NCI-H2107 (cell line): Measurements from ENCODE around the gene MDK.

Source experiments
- DNase-seq: peaks from one replicate; lab custom pipeline; 2025; lab: John Stamatoyannopoulos, UW

The MDK gene

DNA sequence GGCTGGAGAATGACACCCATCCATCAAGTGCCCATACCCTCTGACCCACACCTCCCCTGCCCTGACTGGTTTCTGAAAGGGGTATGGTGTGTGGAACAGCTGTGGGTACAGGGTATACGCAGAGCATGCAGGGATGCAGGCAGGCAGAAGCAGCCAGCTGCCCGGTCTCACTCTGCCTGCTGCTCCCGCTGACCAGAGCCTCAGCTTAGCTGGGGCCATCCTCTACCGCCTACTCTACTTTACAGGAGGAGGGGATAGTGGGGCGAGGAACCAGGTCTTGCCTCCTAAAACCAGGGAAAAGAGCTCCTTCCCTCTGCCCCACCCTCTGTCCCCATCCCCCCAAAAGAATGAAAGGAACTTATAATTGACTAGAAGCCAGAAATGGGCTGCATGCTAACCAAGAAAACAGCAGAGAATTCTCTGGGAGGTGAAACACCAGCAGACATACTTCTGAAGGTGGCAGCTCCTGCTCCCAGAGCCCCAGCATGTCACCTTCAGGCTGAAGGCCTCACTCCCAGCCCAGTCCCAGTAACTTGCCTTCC lies 23.1 kb downstream of the MDK start:
- no peak for DNase-seq

DNA sequence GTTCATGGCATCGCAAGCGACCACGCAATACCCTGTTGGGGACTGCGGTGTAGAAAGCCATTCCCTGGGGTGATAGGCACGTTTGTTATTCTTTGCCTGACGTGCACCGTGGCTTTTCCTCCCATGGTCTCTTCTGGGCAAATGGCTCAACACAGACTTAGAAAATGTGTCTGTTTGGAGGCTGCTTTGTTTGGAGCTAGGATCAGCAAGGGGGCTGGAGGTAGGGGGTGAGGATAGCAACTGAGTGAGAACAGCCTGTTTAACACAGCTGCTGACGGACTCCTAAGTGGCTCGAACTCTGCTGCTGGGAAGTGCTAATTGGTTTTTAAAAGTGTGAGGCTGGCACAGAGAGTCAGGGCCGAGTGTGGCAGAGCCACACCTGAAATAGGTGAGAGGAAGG lies 26.2 kb downstream of the MDK start:
- DNase-seq = no peak

DNA sequence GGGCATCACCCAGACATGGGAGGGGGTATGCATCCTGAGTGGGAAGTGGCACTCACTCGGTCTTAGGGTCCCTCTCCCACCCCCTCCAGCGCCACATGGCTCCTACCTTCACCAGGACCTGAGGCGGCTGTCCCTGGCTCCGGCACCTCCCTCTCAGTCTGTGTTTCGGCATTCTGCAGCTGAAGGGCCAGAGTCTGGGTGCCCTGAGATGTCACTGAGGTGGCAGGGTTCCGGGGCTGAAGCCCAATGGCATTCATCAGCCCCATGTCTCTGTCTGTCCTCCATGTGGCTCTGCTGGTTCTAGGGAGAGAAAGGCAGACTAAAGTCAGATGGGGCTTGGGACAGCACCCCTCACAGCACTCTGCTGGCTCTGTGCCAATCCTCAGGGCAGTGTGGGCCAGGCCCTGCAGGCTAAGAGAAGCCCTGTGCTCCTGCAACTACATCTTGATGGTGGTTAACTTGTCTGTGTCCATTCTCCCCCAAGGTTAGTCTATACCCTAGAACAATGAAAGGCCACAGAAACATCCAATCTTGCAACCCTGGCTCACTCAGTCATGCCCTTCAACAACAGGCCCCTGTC lies 27.0 kb downstream of the MDK start:
- DNase-seq = no peak

DNA sequence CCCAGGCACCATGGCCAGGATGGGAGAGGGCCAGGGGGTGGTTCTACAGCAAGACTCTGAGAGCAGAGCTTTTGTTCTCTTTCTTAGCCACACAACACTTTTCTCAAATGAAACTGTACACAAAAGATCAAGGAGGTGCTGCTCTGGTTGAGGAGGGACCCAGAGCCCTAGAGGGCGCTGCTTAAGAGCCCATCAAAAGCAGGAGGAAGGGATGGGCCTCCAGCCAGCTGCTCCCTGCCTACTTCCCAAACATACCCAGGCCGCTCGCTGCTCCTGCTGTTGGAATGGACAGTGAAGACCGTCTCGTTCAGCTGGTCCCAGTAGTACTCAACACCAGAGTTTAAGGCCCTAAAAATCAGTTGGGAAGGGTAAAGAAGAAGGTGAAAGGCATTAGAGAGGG lies 28.6 kb downstream of the MDK start:
- DNase-seq = no peak

DNA sequence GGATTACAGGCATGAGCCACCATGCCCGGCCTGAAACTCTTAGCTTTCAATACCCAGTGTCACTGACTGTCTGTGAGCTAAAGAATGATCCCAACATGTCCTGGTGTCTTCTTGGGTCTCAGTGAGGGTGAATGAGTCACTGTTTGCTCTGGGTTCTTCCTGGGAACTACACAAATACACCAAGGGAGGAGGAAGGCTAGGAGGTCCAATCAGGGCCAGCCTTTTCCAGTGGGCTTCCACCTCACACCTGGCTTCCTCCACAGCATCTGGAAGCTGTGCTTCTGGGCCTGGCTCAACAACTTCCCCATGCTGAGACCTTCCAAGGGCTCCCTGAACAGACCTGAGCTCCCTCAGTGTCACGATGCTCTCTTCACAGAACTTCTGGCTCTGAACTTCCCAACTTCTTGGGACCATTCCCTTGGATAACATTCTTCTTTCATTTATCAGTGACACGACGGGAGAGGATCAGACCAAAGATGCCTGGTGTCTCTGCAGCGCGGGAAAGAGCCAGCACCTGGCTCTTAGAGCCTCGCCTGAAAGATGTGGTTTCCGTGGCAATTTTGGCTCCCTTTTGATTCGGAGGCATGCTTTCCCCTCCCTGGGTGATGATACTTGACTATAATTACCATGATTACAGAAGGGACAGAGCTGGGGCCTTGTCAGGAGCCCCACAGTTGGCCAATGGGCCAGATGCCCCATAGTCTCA lies 32.4 kb downstream of the MDK start:
- DNase-seq = peak; percentile 72

DNA sequence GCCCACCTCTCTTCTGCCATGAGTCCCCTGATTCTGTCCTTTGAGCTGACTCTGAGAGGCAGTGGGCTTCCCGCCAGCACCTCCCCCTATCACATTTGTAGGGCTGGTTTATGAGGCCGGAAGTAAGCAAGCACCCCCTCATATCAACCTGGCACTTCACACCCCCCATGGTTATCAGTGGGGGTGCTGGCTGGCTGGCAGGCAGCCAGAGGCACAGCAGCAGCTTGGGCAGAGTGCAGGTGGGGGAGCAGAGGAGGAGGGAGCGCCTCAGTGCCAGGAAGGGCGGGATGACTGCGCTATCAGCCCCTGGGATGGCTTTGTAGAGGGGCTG lies 33.0 kb downstream of the MDK start:
- DNase-seq = peak; percentile 72

DNA sequence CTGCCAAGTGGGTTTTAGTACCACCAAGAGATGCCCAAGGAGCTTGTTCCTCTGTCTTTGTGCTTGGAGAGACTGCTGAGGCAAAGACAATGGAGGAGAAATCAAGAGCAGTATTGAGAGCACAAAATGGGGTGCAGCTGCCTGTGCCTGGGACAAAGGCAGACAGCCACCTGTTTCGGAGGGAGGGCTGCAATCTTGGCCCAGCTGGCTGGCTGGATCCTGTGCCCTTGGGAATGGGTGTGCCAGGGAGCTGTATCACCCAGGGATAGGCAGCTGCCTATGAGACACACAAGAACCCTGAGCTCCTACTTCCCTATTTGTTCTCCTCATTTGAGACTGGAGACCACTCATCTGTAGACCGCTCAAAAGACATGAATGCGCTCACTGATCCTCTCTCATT lies 33.4 kb downstream of the MDK start:
- peak; percentile 76 for DNase-seq

DNA sequence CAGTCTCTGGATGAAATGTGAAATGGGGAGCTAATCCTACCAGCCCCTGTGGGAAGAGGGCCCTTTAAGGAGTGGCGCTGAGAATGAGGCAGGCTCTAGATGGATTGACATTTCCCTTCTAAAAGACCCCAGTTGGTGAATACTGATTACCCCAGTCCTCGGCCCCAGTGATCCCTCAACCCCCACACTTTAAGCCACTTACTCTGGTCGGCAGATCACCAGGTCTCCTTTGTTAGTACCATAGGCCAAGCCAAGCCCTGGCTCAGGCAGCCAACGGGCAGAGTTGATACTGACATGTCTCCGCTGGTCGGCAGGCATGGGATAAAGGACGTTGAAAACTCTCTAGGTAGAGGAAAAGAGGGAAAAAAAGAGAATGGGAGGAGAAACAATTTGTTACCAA lies 36.2 kb downstream of the MDK start:
- DNase-seq = no peak

DNA sequence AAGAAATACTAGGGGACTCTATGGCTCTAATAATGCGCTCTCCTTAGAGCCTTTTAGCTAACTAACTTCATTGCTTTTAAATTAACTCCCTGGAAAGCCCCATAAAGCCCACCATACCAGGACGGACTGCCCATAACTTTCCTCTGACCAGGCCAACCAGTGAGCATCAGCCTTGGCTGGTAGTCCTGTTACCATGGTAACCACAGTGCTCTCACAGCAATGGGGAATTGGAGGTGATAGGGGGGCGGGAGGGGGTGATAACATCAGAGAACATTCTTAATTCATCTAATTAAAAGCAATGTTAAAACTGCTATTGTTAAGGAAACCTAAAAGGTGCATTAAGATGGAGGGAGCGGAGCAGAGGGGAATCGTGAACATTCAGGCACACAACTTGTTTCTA lies 37.3 kb downstream of the MDK start:
- no peak for DNase-seq

DNA sequence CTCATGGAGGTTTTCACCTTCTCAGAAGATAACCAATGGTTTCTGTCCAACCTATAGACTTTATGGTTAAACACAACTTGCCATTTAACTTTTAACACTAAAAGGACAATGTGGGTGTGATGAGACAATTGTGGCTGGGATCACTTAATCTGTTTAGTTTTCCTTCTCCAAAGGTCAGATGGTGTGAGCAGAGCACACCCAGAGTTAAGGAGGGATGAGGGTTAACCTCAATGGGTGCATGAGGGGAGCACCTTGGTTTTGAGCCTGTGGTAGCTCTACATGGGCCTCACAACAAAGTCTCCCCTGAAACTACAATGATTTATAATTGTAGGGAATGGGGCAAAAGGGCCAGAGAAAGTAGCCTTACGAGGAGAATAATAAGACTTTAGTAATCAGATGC lies 39.0 kb downstream of the MDK start:
- no peak for DNase-seq

DNA sequence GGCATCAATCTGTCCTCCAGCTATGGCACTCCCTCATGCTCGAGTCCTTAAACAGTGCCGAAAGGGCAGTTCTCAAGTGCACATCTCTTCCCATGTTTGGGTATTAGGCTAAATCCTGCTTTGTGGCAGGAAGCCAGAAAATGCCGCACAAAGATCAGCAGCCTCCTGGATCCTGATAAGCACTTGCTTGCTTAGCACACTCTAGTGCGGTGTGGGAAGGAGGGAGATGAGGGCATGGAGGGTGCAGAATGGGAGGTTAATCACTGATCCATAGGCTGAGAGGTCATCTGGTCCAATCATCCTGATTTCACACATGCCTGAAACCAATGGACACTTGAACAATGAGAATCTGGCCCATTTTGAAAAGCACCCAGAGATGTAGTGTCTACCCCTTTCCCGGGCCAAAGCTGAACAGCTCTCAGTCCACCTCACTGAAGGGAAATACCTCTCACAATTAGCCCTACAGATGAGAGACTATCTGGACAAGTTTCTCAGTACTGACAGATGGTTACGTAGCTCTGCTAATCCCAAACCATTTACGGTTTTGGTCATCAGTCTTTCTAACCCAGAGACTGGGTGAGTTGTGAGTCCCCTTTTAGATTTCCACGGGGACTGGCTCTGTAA lies 39.9 kb downstream of the MDK start:
- DNase-seq = no peak

DNA sequence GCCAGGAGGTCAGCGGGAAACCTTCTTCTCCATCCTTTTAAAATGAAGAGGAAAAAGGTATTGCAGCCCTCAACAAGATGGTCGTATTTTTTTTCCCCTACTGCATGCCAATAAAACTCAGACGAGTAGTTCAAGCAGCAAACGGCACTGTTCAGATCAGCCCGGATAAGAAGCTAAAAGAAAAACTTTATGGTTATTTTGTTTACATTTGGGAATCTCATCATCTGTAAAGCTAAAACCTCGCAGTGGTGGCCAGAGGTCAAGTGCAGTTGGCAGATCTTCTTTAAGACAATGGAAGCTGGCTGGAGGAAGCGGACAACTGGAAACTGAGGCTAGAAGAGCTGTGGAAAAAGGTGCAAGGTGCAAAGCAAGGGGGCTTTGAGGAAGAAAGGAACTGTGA lies 41.1 kb downstream of the MDK start:
- DNase-seq = no peak

DNA sequence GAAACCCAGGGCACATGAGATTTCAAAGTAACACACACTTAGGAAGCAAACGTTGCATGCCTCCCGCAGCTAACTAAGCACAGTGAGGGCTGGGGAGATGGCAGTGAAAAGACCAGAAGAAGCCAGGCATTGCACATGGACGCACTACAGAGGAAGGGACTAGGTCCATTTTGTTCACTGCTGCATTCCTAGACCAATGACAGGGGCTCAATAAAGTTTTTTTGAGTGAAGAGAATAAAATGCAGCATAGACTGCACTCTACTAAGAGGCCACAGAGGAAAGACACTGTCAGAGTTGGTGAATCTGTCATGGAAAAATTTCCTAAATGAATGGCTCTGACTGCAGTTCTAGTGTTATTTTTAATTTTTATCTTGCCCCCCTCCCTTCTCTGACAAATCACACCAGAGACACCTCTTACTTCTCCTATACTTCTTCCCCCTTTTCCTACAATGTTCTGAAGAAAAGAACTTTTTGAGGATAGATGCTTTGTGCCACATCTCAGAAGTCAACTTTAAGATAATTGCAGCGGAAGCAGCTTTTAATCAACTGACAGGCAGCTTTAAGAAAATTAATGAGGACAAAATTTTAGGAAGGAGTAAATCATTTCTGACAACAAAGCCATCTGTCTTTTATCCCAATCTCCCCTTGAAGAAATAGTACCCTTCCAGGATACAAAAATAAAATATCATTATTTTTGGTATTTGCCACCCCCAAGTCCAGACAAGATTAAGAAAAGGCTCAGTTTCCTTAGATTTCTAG lies 44.9 kb downstream of the MDK start:
- no peak for DNase-seq

DNA sequence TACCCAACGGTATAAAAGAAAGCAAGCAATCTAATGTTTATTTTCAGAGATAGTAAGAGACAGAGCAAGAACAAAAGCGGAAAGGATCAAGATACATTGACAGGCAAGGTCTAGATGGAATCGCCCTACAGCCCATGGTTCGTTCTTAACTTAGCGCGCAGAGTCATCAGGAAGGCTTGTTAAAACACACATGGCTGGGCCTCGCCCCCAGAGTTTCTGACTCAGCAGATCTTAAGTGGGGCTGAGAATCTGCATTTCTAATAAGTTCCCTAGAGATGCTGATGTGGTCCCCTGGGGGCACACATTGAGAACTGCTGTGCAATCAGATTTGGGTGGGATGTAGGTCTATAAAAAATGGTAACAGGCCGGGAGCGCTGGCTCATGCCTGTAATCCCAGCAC lies 45.9 kb downstream of the MDK start:
- no peak for DNase-seq

DNA sequence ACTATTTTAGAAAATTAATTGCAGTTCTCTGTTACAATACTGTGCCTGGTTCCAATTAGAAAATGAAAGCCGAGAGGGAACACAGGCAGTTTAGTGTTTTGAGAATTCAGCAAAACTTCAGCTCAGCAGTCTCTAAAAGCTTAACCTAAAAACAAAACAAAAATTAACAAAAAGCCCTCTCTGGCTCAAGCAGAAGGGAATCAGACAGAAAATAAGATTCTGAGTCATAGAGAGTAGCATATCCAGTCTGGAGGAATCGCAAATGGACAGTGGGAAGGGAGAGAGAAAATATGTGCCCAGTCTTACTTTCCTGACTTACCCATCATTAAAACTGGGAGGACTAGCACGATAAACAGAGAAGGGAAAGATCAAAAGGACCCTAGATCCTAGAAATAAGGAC lies 48.2 kb downstream of the MDK start:
- no peak for DNase-seq

DNA sequence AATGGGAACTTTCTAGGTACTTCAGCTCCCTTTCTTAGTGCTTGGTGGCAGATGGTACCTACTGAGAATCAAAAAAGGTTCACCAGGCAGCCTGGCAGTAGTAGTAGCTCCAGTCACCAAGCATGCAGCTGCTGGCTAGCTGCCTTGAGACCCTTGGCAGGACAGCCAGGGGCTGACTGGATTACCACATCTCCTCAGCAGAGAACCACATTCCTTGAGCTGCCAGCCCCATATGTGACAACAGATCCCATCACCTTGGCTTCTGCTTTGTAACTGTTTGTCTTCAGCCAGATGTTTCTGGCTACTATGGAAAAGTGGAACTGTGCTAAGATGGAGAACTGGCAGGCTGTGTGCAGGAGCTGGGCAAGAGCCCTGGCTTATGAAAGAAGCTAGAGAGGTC lies 49.7 kb downstream of the MDK start:
- no peak for DNase-seq
